ENCODE results near the gene ADGRG3. TPM values are rescaled to one million over a fixed set of nuclear protein-coding genes. Genes with fewer than 3 reads are reported as not detected.

Gene ADGRG3
- polyA plus RNA-seq, 3 donors from 2014 or later = 13.1 to 18.4 (median 15.7) TPM

- no peak overlapping the region for H3K4me3 Mint-ChIP-seq
- H3K9me3 Mint-ChIP-seq = no peaks in the 10 kb centered on the region
- no peak overlapping the region for H3K27ac Mint-ChIP-seq
- no peaks in the 10 kb centered on the region for H3K4me1 Mint-ChIP-seq
- H3K36me3 Mint-ChIP-seq = no peaks in the 10 kb centered on the region
- H3K27me3 Mint-ChIP-seq (ENCODE audit: low read depth in 3 of 3) = peaks cover 0 to 2% (median 0%) of the 10 kb centered on the region in 3 donors
- no peak for DNase-seq
Observed at GRCh38 chr16:57713596-57713995, 45.5 kb downstream of the ADGRG3 start.

GRCh38 chr16:57714047-57714446, 45.9 kb downstream of the ADGRG3 start:
- Mint-ChIP-seq H3K36me3 (no peaks in the 10 kb centered on the region), H3K9me3 (no peaks in the 10 kb centered on the region), H3K27ac (no peak overlapping the region), H3K27me3 (ENCODE audit: low read depth in 3 of 3) (peaks cover 0 to 2% (median 0%) of the 10 kb centered on the region in 3 donors), H3K4me3 (no peak overlapping the region), H3K4me1 (no peaks in the 10 kb centered on the region)
- no peak for DNase-seq

- H3K4me1 Mint-ChIP-seq = peaks cover 3 to 10% of the 10 kb centered on the region in 2 donors
- peaks cover 0 to 2% (median 0%) of the 10 kb centered on the region in 3 donors for H3K27me3 Mint-ChIP-seq (ENCODE audit: low read depth in 3 of 3)
- H3K36me3 Mint-ChIP-seq = no peaks in the 10 kb centered on the region
- H3K27ac Mint-ChIP-seq = peak overlapping the region in 4 of 6 donors; percentile 12 to 85 (median 44)
- no peak overlapping the region for H3K4me3 Mint-ChIP-seq
- DNase-seq = peak; percentile 57 to 65 (median 61)
- no peaks in the 10 kb centered on the region for H3K9me3 Mint-ChIP-seq
Observed at GRCh38 chr16:57720142-57720575, 52.1 kb downstream of the ADGRG3 start.

- H3K4me3 Mint-ChIP-seq = no peak overlapping the region
- H3K9me3 Mint-ChIP-seq = no peaks in the 10 kb centered on the region
- peaks cover 3 to 15% of the 10 kb centered on the region in 2 donors for H3K4me1 Mint-ChIP-seq
- H3K36me3 Mint-ChIP-seq = no peaks in the 10 kb centered on the region
- H3K27me3 Mint-ChIP-seq (ENCODE audit: low read depth in 3 of 3) = peaks cover 0 to 2% (median 0%) of the 10 kb centered on the region in 3 donors
- no peak for DNase-seq
- peak overlapping the region in 1 of 6 donors; percentile 34 for H3K27ac Mint-ChIP-seq
Observed at GRCh38 chr16:57721356-57722209, 53.5 kb downstream of the ADGRG3 start.

GRCh38 chr16:57722210-57722499, 54.0 kb downstream of the ADGRG3 start:
- Mint-ChIP-seq H3K4me3 (no peak overlapping the region), H3K27ac (peak overlapping the region in 2 of 6 donors; percentile 24 to 34), H3K27me3 (ENCODE audit: low read depth in 3 of 3) (peaks cover 0 to 2% (median 0%) of the 10 kb centered on the region in 3 donors), H3K36me3 (no peaks in the 10 kb centered on the region), H3K9me3 (no peaks in the 10 kb centered on the region), H3K4me1 (peaks cover 3 to 15% of the 10 kb centered on the region in 2 donors)
- DNase-seq = no peak

- H3K27me3 Mint-ChIP-seq (ENCODE audit: low read depth in 3 of 3) = peaks cover 0 to 2% (median 0%) of the 10 kb centered on the region in 3 donors
- H3K27ac Mint-ChIP-seq = no peak overlapping the region
- H3K4me3 Mint-ChIP-seq = no peak overlapping the region
Observed at GRCh38 chr16:57722651-57723050, 54.5 kb downstream of the ADGRG3 start.

GRCh38 chr16:57723170-57723569, 55.1 kb downstream of the ADGRG3 start:
- Mint-ChIP-seq H3K9me3 (no peaks in the 10 kb centered on the region), H3K4me3 (no peak overlapping the region), H3K36me3 (no peaks in the 10 kb centered on the region), H3K27ac (no peak overlapping the region), H3K4me1 (peaks cover 3 to 15% of the 10 kb centered on the region in 2 donors), H3K27me3 (ENCODE audit: low read depth in 3 of 3) (peaks cover 0 to 2% (median 0%) of the 10 kb centered on the region in 3 donors)
- no peak for DNase-seq

More at GRCh38 chr16:57722651-57723050, 54.5 kb downstream of the ADGRG3 start:
- DNase-seq = no peak
- Mint-ChIP-seq H3K4me1 (peaks cover 3 to 15% of the 10 kb centered on the region in 2 donors), H3K9me3 (no peaks in the 10 kb centered on the region), H3K36me3 (no peaks in the 10 kb centered on the region)

GRCh38 chr16:57724531-57724930, 56.4 kb downstream of the ADGRG3 start:
- Mint-ChIP-seq H3K36me3 (no peaks in the 10 kb centered on the region), H3K9me3 (no peaks in the 10 kb centered on the region), H3K27me3 (ENCODE audit: low read depth in 3 of 3) (peaks cover 0 to 2% (median 0%) of the 10 kb centered on the region in 3 donors), H3K4me1 (peaks cover 3 to 15% of the 10 kb centered on the region in 2 donors), H3K27ac (no peak overlapping the region), H3K4me3 (no peak overlapping the region)
- DNase-seq = no peak

- H3K36me3 Mint-ChIP-seq = no peaks in the 10 kb centered on the region
- no peak overlapping the region for H3K4me3 Mint-ChIP-seq
- H3K27me3 Mint-ChIP-seq (ENCODE audit: low read depth in 3 of 3) = peaks cover 0 to 2% (median 0%) of the 10 kb centered on the region in 3 donors
- no peak overlapping the region for H3K27ac Mint-ChIP-seq
- H3K9me3 Mint-ChIP-seq = no peaks in the 10 kb centered on the region
- DNase-seq = peak in 1 of 3 donors; percentile 12
- peaks cover 3 to 13% of the 10 kb centered on the region in 2 donors for H3K4me1 Mint-ChIP-seq
Observed at GRCh38 chr16:57725151-57725550, 57.0 kb downstream of the ADGRG3 start.

GRCh38 chr16:57725554-57725953, 57.4 kb downstream of the ADGRG3 start:
- no peaks in the 10 kb centered on the region for H3K9me3 Mint-ChIP-seq
- no peak overlapping the region for H3K27ac Mint-ChIP-seq
- H3K27me3 Mint-ChIP-seq (ENCODE audit: low read depth in 3 of 3) = peaks cover 0 to 2% (median 0%) of the 10 kb centered on the region in 3 donors
- no peak for DNase-seq
- H3K4me3 Mint-ChIP-seq = no peak overlapping the region
- H3K4me1 Mint-ChIP-seq = peaks cover 0 to 9% of the 10 kb centered on the region in 2 donors
- H3K36me3 Mint-ChIP-seq = no peaks in the 10 kb centered on the region

GRCh38 chr16:57725976-57726375, 57.9 kb downstream of the ADGRG3 start:
- H3K27ac Mint-ChIP-seq = no peak overlapping the region
- peaks cover 0 to 9% of the 10 kb centered on the region in 2 donors for H3K4me1 Mint-ChIP-seq
- H3K4me3 Mint-ChIP-seq = no peak overlapping the region
- H3K36me3 Mint-ChIP-seq = no peaks in the 10 kb centered on the region
- no peaks in the 10 kb centered on the region for H3K9me3 Mint-ChIP-seq
- H3K27me3 Mint-ChIP-seq (ENCODE audit: low read depth in 3 of 3) = peaks cover 0 to 2% (median 0%) of the 10 kb centered on the region in 3 donors
- DNase-seq = no peak

GRCh38 chr16:57726433-57726947, 58.4 kb downstream of the ADGRG3 start:
- Mint-ChIP-seq H3K4me1 (peaks cover 0 to 9% of the 10 kb centered on the region in 2 donors), H3K4me3 (no peak overlapping the region)

GRCh38 chr16:57727610-57728009, 59.5 kb downstream of the ADGRG3 start:
- no peak for DNase-seq
- peaks cover 0 to 9% of the 10 kb centered on the region in 2 donors for H3K4me1 Mint-ChIP-seq
- H3K4me3 Mint-ChIP-seq = no peak overlapping the region
- peaks cover 0 to 5% (median 0%) of the 10 kb centered on the region in 3 donors for H3K27me3 Mint-ChIP-seq (ENCODE audit: low read depth in 3 of 3)
- H3K27ac Mint-ChIP-seq = no peak overlapping the region
- H3K36me3 Mint-ChIP-seq = no peaks in the 10 kb centered on the region
- H3K9me3 Mint-ChIP-seq = no peaks in the 10 kb centered on the region

More at GRCh38 chr16:57726433-57726947, 58.4 kb downstream of the ADGRG3 start:
- Mint-ChIP-seq H3K27me3 (ENCODE audit: low read depth in 3 of 3) (peaks cover 0 to 3% (median 0%) of the 10 kb centered on the region in 3 donors), H3K36me3 (no peaks in the 10 kb centered on the region), H3K9me3 (no peaks in the 10 kb centered on the region), H3K27ac (no peak overlapping the region)
- DNase-seq = no peak

Measured in immature natural killer cell (primary cell).